NCI-H1417 (cell line): ENCODE data around the gene DGKB.
A peak's percentile ranks its signal among the peaks of the same experiment; 100 is the strongest.

Experiments
- DNase-seq, 3 experiments: peaks; one replicate each; lab custom pipeline; 2025; lab: John Stamatoyannopoulos, UW

Gene DGKB

DNA sequence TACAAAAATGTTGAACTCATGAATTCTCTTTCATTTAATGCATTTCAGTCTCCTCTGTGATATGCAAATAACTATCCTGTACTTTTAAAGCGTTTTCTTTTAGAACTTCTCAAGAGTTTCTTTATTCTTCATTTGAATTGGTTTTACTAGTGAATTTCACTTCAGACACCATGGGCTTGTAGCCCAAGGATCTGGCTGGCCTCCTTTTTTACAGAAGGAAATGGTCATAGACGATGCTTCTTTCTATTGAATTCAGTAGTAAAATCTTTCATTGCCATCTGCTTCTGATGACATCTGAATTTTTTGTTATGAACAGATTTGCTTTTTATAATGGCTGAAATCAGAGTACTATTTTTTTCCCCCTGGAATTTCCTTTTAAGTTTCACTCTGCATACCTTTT is 777.8 kb downstream of the DGKB start:
- no peak for DNase-seq

DNA sequence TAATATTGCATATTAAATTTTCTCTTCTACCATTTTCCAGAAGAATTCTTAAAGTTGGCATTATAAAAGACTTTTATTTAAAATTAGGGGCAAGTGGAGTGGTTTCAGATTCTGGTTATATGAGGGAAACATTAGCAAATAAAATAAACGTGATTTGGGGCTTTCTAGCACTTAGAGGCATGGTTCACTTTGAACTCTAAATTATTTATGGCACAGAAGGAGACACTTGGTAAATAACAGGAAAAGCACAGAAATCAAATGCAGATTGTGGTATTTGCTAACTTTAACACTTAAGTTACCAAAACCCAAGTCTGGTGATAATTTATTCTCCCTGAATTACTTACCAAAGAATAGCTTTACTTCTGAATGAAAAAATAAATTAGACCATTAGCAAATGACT is 778.6 kb downstream of the DGKB start:
- DNase-seq = no peak

DNA sequence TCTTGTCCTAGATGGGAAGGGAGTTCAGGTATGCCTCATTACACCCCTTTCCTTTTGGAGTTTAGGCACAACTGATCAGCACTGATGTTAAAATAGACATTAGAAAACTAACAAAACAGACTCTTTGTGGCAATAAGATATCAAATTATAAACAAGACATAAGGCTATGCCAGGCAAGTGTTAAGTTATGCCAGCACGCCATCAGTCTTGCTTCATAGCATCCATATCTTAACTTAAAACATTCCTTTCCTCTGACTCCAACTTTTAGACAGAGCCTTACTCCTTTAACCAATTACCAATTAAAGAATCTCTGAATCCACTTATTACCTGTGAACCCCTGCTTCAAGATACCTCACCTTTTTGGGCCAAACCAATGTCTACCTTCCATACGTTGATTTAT is 786.9 kb downstream of the DGKB start:
- DNase-seq = no peak

DNA sequence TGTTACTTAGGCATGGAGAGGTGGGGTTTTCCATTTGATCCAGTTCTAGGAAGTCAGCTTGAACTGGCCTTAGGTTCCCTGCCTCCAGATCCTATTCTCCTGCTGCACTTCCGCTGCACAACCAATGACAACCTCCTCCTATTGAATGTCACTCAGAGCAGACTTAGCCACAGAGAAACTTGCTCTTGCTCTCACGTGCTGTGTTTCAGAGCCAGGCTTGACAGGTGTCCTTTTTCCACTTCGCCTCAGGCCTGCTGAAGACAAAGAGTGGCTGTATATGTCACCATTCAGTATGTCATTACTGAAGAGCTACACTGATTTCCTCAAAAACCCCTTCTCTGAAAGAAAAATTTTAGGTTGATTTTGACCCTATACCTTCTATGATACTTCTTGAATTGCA is 797.7 kb downstream of the DGKB start:
- DNase-seq = no peak

DNA sequence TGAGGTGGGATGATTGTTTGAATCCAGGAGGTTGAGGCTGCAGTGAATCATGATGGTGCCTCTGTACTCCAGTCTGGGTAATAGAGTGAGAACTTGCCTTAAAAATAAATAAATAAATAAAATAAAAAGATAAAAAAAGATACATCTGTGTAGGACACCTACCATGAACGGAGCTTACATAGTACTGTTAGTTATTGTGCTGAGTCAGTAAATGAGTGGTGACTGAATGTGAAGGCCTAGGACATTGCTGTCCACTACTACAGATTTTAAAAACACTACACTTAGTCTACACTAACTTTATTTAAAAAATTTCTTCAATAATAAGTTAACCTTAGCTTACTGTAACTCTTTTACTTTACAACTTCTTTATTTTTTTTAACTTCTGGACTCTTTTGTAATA is 806.4 kb downstream of the DGKB start:
- no peak for DNase-seq

DNA sequence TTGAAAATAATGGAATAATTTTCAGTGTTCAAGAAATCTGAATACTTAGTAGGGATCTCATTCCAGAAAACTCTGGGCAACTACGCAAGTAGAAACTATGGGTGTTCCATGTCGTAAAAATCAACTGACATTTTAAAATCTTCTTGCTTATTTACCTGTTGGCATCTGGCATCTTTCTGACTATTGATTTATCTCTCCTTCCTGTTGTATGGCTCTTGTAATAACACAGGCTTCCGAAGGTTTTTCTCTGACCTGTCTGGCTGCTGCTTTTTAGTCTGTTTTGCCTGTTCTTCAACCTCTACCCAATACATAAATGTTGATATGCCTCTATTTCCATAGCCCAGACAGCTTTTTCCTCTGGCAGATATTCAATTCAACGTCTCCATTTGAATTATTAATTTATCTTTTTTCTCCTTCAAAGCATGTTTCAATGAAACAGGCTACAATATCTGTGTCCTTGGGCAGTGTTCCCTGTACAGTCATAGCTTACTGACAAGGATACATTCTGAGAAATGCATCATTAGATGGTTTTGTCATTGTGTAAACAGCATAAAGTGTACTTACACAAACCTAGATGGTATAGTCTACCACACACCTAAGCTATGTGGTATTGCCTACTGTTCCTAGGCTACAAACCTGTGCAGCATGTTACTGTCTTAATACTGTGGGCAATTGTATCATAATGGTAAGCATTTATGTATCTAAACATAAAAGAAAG is 807.2 kb downstream of the DGKB start:
- peak in 1 of 3 experiments; percentile 18 for DNase-seq
